Renal cortical epithelial cell (primary cell): ENCODE results near the gene RASGRP2. TPM values are rescaled to one million over a fixed set of nuclear protein-coding genes. Genes with fewer than 3 reads are reported as not detected.
"Not testable (repeated sequence)": the region's sequence is repeated elsewhere in the genome, so short reads cannot be mapped to it uniquely, and the experiment has no call there.

ENCODE experiments used
- DNase-seq: peaks from one replicate; pipeline ENCODE4 v3.0.0-alpha.2; 2011; ENCODE audit warnings: low read depth
- total RNA-seq: library from RNA; depleted of rRNA; stranded (reverse); fragments of >200 nt; gene quantifications from 2 replicates; pipeline ENCODE4 v1.2.3, GENCODE V29; 2014

Gene RASGRP2
- total RNA-seq, 1 donor from 2014 or later = 0.05 TPM

- DNase-seq = no peak
Observed at GRCh38 chr11:64719406-64719805, 24.5 kb downstream of the RASGRP2 start.

- DNase-seq = no peak
Observed at GRCh38 chr11:64718780-64719124, 25.2 kb downstream of the RASGRP2 start.

GRCh38 chr11:64718084-64718779 lies 25.7 kb downstream of the RASGRP2 start:
- no peak for DNase-seq

GRCh38 chr11:64717268-64717578 lies 26.7 kb downstream of the RASGRP2 start:
- DNase-seq = no peak

GRCh38 chr11:64716473-64717267 lies 27.3 kb downstream of the RASGRP2 start:
- DNase-seq = no peak

GRCh38 chr11:64715756-64716472 lies 28.0 kb downstream of the RASGRP2 start:
- no peak for DNase-seq

GRCh38 chr11:64715110-64715509 lies 28.8 kb downstream of the RASGRP2 start:
- DNase-seq = no peak

GRCh38 chr11:64714666-64715065 lies 29.3 kb downstream of the RASGRP2 start:
- no peak for DNase-seq

- no peak for DNase-seq
Observed at GRCh38 chr11:64713781-64714363, 30.1 kb downstream of the RASGRP2 start.

GRCh38 chr11:64713016-64713707 lies 30.8 kb downstream of the RASGRP2 start:
- no peak for DNase-seq

- DNase-seq = no peak
Observed at GRCh38 chr11:64712430-64713015, 31.4 kb downstream of the RASGRP2 start.

- no peak for DNase-seq
Observed at GRCh38 chr11:64711956-64712362, 32.0 kb downstream of the RASGRP2 start.

- DNase-seq = no peak
Observed at GRCh38 chr11:64711138-64711955, 32.6 kb downstream of the RASGRP2 start.

GRCh38 chr11:64710418-64711137 lies 33.4 kb downstream of the RASGRP2 start:
- no peak for DNase-seq

GRCh38 chr11:64705501-64705900 lies 38.4 kb downstream of the RASGRP2 start:
- DNase-seq = no peak

GRCh38 chr11:64703048-64703447 lies 40.9 kb downstream of the RASGRP2 start:
- no peak for DNase-seq

- not testable (repeated sequence) for DNase-seq
Observed at GRCh38 chr11:64701956-64702355, 42.0 kb downstream of the RASGRP2 start.

GRCh38 chr11:64698427-64698826 lies 45.5 kb downstream of the RASGRP2 start:
- DNase-seq = no peak

- DNase-seq = no peak
Observed at GRCh38 chr11:64697663-64698375, 46.1 kb downstream of the RASGRP2 start.
